ENCODE measurements around the gene LTBP1.

Gene LTBP1

DNA sequence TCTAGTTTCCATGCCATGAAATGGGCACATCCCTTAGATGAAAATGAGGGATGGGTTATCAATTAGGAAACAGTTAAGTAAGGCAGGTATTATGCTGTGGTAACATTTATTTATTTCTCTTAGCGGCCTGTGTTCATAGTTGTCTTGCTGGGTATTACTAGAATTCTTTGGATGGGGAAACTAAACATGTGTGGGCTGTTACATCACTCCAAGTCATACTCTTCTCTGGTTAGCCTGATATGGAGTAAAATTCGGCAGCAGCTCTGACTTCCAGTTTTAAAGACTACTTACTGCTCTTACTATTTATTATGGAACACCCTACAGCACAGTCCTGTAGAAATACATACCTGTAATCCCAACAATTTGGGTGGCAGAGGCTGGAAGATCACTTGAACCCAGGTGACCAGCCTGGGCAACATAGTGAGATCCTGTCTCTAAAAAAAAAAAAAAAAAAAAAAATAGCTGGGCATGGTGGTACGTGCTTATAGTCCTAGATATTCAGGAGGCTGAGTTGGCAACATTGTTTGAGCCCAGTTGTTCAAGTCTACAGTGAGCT, 496.6 kb downstream of the LTBP1 start:
- DNase-seq, result no peak

DNA sequence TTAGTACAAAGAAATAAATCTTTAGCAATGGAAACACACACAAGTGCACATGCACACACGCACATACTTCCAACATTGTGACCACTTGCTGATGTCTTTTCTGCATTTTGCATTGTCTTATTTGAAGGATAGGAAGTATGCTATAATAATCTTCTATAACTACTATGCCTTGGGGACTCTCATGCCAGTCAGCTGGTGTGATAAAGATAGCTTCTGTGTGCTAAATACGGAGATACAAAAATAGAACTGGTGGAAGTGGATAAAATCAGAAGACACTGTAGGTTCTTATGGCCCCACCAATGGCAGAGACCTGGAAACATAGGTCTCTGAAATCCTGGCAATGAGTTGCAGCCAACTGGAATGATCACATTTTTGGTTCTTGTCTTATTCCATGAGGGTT, 498.2 kb downstream of the LTBP1 start:
- no peak for DNase-seq

GRCh38 chr2:33448220-33448899, 501.6 kb downstream of the LTBP1 start:
- no peak for DNase-seq

All from SIG-M5 (cell line).